WTC11 (cell line): ENCODE measurements around the gene C1QTNF9B. TPM values are rescaled to one million over a fixed set of nuclear protein-coding genes. Genes with fewer than 3 reads are reported as not detected.

Experiments used
- ATAC-seq: fragments of 200-7000 bp; cut with Tn5 transposase; 2 replicates; pipeline ENCODE4 v1.10.0; 2021; ENCODE audit warnings: mild to moderate bottlenecking, moderate library complexity
- CTCF ChIA-PET: fragments of 300-600 bp; sonication (Branson Sonifier 250); formaldehyde crosslinking; loops from one replicate; lab custom pipeline; 2021; ENCODE audit warnings: antibody characterized with exemption; lab: Charles Lee
- POLR2A ChIA-PET: fragments of 350-600 bp; sonication (Branson Sonifier 250); formaldehyde crosslinking; loops from one replicate; lab custom pipeline; 2021; ENCODE audit warnings: antibody characterized with exemption; lab: Charles Lee
- DNase-seq: peaks from one replicate; pipeline ENCODE4 v3.0.0; 2021; ENCODE audit warnings: low spot score
- H3K27ac Mint-ChIP-seq: 2 replicates; pipeline ENCODE4 v1.8.0; 2021; ENCODE audit warnings: mixed read lengths
- H3K27me3 Mint-ChIP-seq: 2 replicates; pipeline ENCODE4 v1.8.0; 2021; ENCODE audit warnings: low read depth, mild to moderate bottlenecking, moderate library complexity, mixed read lengths
- H3K36me3 Mint-ChIP-seq: 2 replicates; pipeline ENCODE4 v1.8.0; 2021; ENCODE audit warnings: mixed read lengths
- H3K4me1 Mint-ChIP-seq: 2 replicates; pipeline ENCODE4 v1.8.0; 2022; ENCODE audit warnings: mixed read lengths
- H3K4me3 Mint-ChIP-seq: 2 replicates; pipeline ENCODE4 v1.8.0; 2021; ENCODE audit warnings: mild to moderate bottlenecking, moderate library complexity, mixed read lengths
- H3K9me3 Mint-ChIP-seq: 2 replicates; pipeline ENCODE4 v1.8.0; 2021; ENCODE audit warnings: mixed read lengths
- ARID4B ChIP-seq: sonication (generic); formaldehyde crosslinking; IDR thresholded peaks from 2 replicates; pipeline ENCODE4 v1.8.0; 2023; ENCODE audit warnings: missing genetic modification reagents, mild to moderate bottlenecking, borderline replicate concordance
- ATF1 ChIP-seq: sonication (generic); formaldehyde crosslinking; IDR thresholded peaks from 2 replicates; pipeline ENCODE4 v1.8.1; 2023; ENCODE audit warnings: mild to moderate bottlenecking, moderate library complexity, missing genetic modification reagents
- ATF6 ChIP-seq: sonication (generic); formaldehyde crosslinking; IDR thresholded peaks from 2 replicates; pipeline ENCODE4 v1.8.1; 2023; ENCODE audit warnings: mild to moderate bottlenecking, missing genetic modification reagents
- CREM ChIP-seq: sonication (generic); formaldehyde crosslinking; IDR thresholded peaks from 2 replicates; pipeline ENCODE4 v1.8.1; 2022; ENCODE audit warnings: mild to moderate bottlenecking, missing genetic modification reagents, moderate library complexity
- E2F1 ChIP-seq: sonication (generic); formaldehyde crosslinking; IDR thresholded peaks from 2 replicates; pipeline ENCODE4 v1.8.0; 2022; ENCODE audit warnings: mild to moderate bottlenecking, missing genetic modification reagents
- E2F5 ChIP-seq: sonication (generic); formaldehyde crosslinking; IDR thresholded peaks from 2 replicates; pipeline ENCODE4 v1.8.1; 2022; ENCODE audit warnings: mild to moderate bottlenecking, moderate library complexity, missing genetic modification reagents
- ELF4 ChIP-seq: sonication (generic); formaldehyde crosslinking; IDR thresholded peaks from 2 replicates; pipeline ENCODE4 v1.8.1; 2022; ENCODE audit warnings: low read depth, mild to moderate bottlenecking, moderate library complexity, missing genetic modification reagents
- EMX1 ChIP-seq: fragments of 250-450 bp; sonication (Bioruptor Pico); IDR thresholded peaks from 2 replicates; pipeline ENCODE4 v1.8.0; 2021; ENCODE audit warnings: mild to moderate bottlenecking
- ESRRA ChIP-seq: sonication (generic); formaldehyde crosslinking; IDR thresholded peaks from 2 replicates; pipeline ENCODE4 v1.8.1; 2022; ENCODE audit warnings: mild to moderate bottlenecking, missing genetic modification reagents, borderline replicate concordance
- FOXK1 ChIP-seq: sonication (generic); formaldehyde crosslinking; IDR thresholded peaks from 2 replicates; pipeline ENCODE4 v1.8.0; 2022; ENCODE audit warnings: mild to moderate bottlenecking, moderate library complexity, missing genetic modification reagents
- NR1H2 ChIP-seq: sonication (generic); formaldehyde crosslinking; IDR thresholded peaks from 2 replicates; pipeline ENCODE4 v1.9.0; 2021; ENCODE audit warnings: mild to moderate bottlenecking, moderate library complexity, missing genetic modification reagents
- NR2C2 ChIP-seq: sonication (generic); formaldehyde crosslinking; IDR thresholded peaks from 2 replicates; pipeline ENCODE4 v1.8.0; 2022; ENCODE audit warnings: mild to moderate bottlenecking, missing genetic modification reagents
- RELA ChIP-seq: sonication (generic); formaldehyde crosslinking; IDR thresholded peaks from 2 replicates; pipeline ENCODE4 v1.8.1; 2022; ENCODE audit warnings: missing genetic modification reagents, mild to moderate bottlenecking, borderline replicate concordance
- RORB ChIP-seq: fragments of 250-450 bp; sonication (Bioruptor Pico); IDR thresholded peaks from 2 replicates; pipeline ENCODE4 v1.9.0; 2021; ENCODE audit warnings: mild to moderate bottlenecking
- ZSCAN18 ChIP-seq: fragments of 250-450 bp; sonication (Bioruptor Pico); IDR thresholded peaks from 2 replicates; pipeline ENCODE4 v2.1.2; 2022; ENCODE audit warnings: mild to moderate bottlenecking, moderate library complexity
- total RNA-seq: library from RNA; stranded (reverse); gene quantifications from 3 replicates; pipeline ENCODE4 v1.2.3, GENCODE V29; 2021
- TF ChIP-seq, protein P1 (sequence below): sonication (generic); formaldehyde crosslinking; IDR thresholded peaks from 2 replicates; pipeline ENCODE4 v1.8.1; 2022; ENCODE audit warnings: missing genetic modification reagents, borderline replicate concordance
- TF ChIP-seq, protein P2 (sequence below): sonication (generic); formaldehyde crosslinking; IDR thresholded peaks from 2 replicates; pipeline ENCODE4 v1.8.1; 2023; ENCODE audit warnings: mild to moderate bottlenecking, missing genetic modification reagents, moderate library complexity
- TF ChIP-seq, protein P3 (sequence below): sonication (generic); formaldehyde crosslinking; IDR thresholded peaks from 2 replicates; pipeline ENCODE4 v1.8.1; 2023; ENCODE audit warnings: mild to moderate bottlenecking, missing genetic modification reagents

C1QTNF9B gene
- total RNA-seq, 1 experiment from 2014 or later, result 0.20 TPM

DNA sequence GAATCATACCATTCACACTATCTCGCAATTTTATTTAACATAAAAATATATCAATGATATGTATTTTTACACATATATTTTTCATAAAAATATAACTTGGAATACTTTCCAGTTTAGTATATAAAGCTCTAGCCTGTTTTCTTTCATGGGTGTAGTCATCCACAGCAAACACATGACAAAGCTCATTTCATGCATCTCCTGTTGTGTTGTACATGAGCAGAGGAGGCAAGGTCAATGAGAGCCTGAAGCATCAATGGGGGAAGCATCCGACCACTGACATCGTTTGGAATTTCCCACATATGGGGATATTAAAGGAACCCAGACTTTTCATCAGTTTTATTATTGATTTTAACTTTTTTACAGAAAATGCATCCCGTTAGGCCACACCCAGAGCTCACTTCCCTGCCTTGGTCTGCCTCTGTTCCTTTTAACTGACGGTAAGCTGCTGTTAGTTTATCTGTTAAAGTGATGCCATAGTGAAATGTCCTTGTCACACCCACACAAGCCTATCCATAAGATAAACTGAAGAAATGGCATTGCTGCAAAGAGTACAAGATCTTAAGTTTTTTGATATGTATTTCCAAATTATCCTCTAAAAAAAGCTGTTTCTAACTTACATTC lies 52.1 kb downstream of the C1QTNF9B start:
- Mint-ChIP-seq H3K4me3 (no peak overlapping the region), H3K36me3 (no peaks in the 10 kb centered on the region), H3K27me3 (no peaks in the 10 kb centered on the region), H3K27ac (no peak overlapping the region), H3K9me3 (no peaks in the 10 kb centered on the region), H3K4me1 (peaks cover 5% of the 10 kb centered on the region)
- no peak for TF ChIP-seq RORB
- TF ChIP-seq NR1H2 (CRISPR knock-in tag), result no peak
- TF ChIP-seq, protein P1, sequence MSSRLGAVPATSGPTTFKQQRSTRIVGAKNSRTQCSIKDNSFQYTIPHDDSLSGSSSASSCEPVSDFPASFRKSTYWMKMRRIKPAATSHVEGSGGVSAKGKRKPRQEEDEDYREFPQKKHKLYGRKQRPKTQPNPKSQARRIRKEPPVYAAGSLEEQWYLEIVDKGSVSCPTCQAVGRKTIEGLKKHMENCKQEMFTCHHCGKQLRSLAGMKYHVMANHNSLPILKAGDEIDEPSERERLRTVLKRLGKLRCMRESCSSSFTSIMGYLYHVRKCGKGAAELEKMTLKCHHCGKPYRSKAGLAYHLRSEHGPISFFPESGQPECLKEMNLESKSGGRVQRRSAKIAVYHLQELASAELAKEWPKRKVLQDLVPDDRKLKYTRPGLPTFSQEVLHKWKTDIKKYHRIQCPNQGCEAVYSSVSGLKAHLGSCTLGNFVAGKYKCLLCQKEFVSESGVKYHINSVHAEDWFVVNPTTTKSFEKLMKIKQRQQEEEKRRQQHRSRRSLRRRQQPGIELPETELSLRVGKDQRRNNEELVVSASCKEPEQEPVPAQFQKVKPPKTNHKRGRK (CRISPR knock-in tag), result no peak
- TF ChIP-seq CREM (CRISPR knock-in tag), result no peak
- no peak for TF ChIP-seq ZSCAN18 (CRISPR knock-in tag)
- no peak for TF ChIP-seq FOXK1 (CRISPR knock-in tag)
- TF ChIP-seq, protein P2, sequence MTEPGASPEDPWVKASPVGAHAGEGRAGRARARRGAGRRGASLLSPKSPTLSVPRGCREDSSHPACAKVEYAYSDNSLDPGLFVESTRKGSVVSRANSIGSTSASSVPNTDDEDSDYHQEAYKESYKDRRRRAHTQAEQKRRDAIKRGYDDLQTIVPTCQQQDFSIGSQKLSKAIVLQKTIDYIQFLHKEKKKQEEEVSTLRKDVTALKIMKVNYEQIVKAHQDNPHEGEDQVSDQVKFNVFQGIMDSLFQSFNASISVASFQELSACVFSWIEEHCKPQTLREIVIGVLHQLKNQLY (CRISPR knock-in tag), result no peak
- TF ChIP-seq EMX1, result no peak
- TF ChIP-seq RELA (CRISPR knock-in tag), result no peak
- TF ChIP-seq, protein P3, sequence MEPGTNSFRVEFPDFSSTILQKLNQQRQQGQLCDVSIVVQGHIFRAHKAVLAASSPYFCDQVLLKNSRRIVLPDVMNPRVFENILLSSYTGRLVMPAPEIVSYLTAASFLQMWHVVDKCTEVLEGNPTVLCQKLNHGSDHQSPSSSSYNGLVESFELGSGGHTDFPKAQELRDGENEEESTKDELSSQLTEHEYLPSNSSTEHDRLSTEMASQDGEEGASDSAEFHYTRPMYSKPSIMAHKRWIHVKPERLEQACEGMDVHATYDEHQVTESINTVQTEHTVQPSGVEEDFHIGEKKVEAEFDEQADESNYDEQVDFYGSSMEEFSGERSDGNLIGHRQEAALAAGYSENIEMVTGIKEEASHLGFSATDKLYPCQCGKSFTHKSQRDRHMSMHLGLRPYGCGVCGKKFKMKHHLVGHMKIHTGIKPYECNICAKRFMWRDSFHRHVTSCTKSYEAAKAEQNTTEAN (CRISPR knock-in tag), result no peak
- TF ChIP-seq ATF6 (CRISPR knock-in tag), result no peak
- TF ChIP-seq ESRRA (CRISPR knock-in tag), result no peak
- TF ChIP-seq ELF4 (CRISPR knock-in tag), result no peak
- no peak for TF ChIP-seq ATF1
- no peak for TF ChIP-seq NR2C2
- TF ChIP-seq ARID4B, result no peak
- TF ChIP-seq E2F5 (CRISPR knock-in tag), result no peak
- TF ChIP-seq E2F1, result no peak
- DNase-seq, result no peak
- ATAC-seq, result no peak
- CTCF ChIA-PET, result interaction anchor here (0.9 kb wide), 1 partner anchor 379 kb away, joined by 4 read pairs; no protein-coding TSS in a partner anchor
- POLR2A ChIA-PET, result no interaction called here
